Activated CD4-positive, alpha-beta T cell treated with anti-CD3 and anti-CD28 coated beads, Interleukin-2, amount 50 U/mL, for 4 hours (primary cell): ENCODE results near the gene IGSF22.
"Not testable (repeated sequence)": the region's sequence is repeated elsewhere in the genome, so short reads cannot be mapped to it uniquely, and the experiment has no call there.

Source experiments
- DNase-seq, 2 experiments: peaks; one replicate each; pipeline ENCODE4 v3.0.0-alpha.2; 2020

The IGSF22 gene

DNA sequence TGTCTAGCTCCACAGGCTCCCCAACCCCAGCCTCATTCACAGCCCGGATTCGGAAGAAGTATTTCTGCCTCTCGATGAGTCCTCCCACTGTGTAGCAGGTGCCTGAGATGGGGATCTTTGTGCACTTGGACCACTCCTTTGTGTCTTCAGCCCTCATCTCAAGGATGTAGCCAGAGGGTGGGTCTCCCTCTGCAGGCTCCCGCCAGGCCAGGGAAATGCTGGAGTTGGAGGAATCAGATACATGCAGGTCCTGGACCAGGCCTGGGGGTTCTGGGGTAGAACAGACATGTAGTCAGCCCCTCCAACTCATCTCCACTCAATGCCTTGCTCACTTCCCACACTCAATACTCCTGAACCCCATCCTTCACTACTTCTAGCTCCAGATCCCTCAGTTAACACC is 16.6 kb downstream of the IGSF22 start:
- no peak for DNase-seq

DNA sequence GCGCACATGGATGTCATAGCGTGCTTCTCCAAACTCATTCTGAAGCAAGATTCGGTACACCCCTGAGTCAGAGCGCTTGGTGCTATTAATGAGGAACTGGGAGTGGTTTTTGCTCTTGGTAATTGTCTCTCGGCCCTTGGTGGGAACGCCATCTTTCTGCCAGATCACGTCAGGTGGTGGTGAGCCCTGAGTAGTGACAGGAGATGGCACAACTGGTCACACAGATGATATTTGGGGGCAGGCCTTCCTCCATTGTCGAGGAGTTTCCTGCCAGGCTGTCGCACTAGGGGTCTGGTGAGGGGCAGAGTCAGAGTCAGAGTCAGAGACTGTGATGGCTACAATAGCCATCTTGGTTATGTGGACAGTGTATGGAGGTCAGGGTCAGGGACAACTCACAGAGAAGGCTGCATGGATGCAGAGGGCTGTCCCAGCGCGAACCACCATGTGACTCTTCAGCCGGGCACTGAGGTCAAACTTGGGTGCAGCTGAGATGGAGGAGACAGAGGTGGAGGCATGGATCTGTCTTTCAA is 18.1 kb downstream of the IGSF22 start:
- no peak for DNase-seq

DNA sequence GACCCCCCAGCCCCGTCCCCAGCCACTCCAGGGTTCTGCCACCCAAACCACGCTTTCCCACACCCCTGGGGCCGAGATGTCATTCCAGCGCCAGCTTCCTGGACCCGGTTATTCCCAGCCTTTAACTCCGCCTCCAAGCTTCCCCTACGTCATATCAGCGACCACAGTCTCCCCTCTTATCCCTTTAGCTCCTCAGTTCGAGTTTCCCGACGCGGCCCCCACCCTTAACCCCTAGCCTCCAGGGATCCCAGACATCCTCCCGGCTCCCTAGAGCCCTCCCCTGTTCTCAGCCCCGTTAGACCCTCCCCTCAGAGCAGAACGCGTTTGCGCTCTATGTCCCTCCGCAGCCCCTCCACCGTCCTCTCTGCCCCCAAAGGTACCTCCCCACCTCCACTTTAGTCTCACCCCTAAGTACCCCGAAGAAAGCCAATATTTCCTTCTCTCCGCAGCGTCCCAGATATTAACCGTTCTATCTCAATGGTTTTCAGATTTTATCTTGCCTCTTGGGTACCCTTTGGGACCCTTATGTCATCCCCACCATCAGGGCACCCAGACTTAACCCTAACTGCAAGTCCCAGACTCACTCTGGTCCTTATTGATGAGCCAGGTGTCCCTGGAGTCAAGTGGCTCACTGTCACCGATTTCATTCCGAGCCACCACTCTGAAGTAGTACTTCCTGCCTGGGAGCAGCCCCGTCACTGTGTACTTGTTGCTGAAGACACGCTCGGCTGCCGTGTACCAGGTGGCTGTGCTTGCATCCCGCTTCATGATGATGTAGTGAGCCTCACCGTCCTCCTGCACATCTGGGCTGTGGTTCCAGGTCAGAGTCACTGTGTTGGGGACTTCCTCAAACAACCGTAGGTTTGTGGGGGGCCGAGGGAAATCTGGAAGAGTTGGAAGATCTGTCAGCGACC is 19.4 kb downstream of the IGSF22 start:
- peak; percentile 48 to 55 for DNase-seq

DNA sequence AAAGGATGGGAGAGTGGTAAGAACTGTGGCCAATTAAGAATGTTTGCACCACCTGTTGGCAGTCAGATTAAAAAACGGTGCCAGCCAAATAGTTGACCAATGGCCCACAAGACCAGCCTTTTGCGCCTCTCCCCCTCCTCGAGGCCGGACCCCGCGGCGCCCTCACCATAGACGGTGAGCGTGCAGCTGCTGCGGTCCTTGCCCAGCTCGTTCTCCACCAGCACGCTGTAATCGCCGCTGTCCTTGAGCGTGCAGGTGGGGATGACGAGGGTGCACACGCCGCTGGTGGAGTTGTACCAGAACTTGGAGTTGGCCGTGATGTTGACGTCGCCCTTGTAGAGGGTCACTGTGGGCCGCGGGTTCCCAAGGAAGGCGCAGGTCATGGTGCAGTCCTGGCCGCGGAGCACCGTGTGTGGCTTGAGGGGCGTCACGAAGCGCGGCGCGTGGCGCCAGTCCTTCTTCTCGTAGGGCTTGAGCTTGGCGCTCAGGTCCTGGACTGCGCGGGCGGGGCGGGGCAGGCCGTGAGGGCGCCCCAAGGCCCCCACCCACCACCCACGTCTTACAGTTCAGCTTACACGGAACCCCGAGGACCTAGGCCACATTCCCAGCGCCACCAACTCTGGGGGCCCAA is 20.2 kb downstream of the IGSF22 start:
- DNase-seq, result peak in 1 of 2 experiments; percentile 16

DNA sequence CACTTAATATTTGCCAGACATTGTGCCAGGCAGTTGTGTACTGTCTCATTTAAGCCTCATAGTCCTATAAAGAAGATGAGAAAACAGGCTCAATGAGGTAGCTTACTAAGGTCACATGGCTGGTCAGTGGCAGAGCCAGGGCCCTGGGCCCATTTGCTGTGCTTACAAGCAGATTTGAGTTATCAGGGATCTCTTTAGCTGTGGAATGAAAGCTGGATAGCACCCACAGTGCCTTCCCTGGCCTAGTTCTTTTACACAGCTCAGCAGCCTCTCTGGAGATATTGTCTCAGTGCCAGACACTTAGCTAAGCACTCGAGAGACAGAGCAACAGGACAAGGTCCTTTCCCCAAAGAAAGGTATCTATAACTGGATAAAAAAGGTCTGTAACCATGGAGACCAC is 21.3 kb downstream of the IGSF22 start:
- no peak for DNase-seq

DNA sequence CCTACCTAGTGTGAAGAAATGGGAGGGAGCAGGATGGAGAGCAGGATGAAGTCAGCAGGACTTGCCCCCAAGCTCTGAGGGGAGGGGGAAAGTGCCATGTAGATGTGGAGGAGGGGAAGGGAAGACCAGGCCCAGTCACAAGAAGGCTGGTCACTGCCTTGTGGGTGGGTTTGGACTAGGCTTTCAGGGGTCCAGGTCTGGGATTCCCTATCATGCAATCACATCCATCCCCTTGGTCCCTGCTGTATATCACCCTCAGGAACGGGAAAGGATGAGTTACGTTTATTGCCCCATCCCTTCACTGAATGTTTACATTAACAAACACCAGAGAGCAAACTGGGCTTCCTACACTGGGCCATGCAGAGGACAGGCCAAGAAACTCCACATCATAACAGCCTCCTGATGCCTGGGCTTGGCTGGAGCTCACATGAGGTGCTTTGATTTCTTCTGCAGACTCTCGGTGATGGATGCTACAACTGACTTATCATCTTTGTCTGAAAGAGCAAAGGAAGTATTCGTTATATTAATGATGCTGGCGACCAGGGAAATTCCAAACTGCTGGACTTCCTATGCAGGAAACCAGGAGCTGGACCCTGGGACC is 21.8 kb downstream of the IGSF22 start:
- DNase-seq, result no peak

DNA sequence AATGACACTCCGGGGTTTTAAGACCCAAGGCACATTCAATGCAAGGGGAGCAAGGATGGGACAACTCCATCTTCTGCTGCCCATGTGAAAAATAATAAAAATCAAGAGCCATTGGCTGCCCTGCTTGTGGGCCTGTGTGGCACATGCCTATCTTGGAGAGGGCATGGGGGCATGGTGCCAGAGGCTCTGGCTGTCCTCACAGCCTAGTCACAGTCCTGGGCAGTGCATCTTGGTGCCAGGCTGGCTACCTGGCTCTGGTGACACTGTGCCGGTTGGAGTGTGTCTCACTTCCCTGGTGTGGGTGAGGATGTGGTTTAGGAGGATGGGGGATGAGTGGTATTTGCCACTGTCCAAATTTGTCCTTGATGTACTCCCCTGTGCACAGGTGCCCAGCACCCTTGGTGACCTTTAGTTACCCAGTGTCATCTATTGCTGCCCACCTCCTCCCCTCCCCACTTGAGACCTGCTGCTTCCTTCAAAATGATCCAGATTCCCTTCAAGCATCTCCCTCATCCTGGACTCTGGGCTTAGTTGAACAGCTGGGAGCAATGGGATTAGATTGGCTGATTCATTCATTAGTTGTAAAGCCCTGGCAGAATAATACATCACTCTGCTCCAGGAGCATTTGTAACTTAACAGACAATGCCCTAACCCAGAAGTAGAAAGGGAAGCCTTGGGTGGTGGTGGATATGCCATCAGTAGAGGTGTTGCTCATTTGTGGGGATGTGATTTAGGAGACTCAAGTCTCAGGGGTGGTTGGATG is 22.8 kb downstream of the IGSF22 start:
- DNase-seq, result no peak

DNA sequence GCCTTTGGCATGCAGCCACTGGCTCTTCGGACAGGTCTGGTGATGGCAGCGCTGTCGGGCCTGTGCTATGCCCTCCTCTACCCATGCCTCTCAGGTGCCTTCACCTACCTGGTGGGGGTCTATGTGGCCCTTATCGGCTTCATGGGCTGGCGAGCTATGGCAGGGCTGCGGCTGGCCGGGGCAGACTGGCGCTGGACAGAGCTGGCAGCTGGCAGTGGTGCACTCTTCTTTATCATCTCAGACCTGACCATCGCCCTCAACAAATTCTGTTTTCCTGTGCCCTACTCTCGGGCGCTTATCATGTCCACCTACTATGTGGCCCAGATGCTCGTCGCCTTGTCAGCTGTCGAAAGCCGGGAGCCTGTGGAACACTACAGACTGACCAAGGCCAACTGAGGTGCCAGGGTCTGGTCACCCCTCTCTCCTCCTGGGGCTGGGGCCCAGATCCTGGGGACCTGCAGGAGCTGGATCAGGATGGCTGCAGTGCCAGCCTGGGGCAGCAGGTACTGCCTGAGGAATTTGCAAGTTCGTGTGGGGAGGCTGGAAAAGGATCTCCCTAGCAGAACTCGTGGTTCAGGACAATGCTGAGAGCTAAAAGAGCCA is 24.3 kb downstream of the IGSF22 start:
- DNase-seq, result no peak

DNA sequence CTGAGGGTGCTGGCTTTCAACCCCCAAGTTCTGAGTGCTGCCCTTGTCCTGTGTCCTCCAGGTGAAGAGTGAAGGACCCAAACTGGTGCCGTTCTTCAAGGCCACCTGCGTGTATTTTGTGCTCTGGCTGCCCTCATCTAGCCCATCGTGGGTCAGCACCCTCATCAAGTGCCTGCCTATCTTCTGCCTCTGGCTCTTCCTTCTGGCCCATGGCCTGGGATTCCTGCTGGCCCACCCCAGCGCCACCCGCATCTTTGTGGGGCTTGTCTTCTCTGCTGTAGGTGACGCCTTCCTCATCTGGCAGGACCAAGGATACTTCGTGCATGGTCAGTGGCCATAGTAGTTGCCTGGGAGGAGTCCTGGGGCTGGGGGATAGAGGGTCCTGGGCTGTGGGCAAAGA is 25.1 kb downstream of the IGSF22 start:
- no peak for DNase-seq

DNA sequence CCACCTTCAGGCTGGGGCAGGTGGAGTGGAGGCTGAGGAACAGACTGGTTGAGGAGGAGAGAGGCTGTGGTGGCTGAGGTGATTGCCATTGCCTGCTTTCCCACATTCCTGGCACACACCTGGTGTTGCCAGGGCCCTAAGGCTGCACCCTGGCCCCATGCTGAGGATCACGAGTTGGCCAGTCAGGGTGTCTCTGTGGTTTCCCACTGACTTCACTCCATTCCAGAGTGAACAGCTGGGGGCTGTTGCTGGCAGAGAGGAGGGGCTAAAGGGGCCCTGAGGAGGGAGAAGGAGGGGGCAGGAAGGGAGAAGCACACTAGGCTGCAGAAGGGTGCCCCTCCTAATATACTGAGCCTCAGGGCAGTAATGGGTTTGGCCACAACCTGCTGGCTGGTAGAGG is 25.6 kb downstream of the IGSF22 start:
- no peak for DNase-seq

DNA sequence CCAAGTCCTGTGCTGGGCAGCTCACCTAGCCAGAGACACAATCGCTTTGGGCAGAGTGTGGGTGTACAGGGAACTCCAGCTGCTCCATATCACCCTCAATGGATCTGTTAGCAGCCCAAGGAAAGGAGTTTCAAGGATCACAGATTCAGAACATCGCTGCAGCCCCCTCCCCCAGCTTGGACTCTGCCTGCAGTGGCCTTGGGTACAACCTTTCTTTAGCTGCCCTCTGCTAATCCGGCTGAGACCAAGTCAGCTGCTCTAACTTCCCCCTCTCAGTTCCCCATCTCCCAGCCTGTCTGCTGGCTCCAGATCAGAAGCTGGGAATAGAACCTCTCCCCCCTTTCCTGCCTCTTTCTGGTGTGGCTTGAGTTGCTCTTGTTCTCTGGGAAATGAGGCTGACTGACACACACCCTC is 26.1 kb downstream of the IGSF22 start:
- DNase-seq, result no peak

DNA sequence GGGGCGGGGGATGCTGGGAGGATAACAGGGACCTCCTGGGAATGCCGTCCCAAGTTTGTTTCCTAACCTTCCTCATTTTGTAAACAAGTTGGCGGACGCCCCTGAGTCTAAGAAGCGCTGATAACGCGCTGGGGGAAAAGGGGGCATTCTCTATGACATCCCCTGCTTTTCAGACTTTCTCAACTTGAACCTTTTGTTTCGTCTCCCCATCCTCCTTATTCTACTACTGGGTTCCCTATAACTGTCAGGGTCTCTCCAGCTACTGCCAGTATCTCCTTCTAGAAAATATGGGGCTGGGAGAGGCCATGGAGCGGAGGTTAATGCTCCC is 26.8 kb downstream of the IGSF22 start:
- no peak for DNase-seq

DNA sequence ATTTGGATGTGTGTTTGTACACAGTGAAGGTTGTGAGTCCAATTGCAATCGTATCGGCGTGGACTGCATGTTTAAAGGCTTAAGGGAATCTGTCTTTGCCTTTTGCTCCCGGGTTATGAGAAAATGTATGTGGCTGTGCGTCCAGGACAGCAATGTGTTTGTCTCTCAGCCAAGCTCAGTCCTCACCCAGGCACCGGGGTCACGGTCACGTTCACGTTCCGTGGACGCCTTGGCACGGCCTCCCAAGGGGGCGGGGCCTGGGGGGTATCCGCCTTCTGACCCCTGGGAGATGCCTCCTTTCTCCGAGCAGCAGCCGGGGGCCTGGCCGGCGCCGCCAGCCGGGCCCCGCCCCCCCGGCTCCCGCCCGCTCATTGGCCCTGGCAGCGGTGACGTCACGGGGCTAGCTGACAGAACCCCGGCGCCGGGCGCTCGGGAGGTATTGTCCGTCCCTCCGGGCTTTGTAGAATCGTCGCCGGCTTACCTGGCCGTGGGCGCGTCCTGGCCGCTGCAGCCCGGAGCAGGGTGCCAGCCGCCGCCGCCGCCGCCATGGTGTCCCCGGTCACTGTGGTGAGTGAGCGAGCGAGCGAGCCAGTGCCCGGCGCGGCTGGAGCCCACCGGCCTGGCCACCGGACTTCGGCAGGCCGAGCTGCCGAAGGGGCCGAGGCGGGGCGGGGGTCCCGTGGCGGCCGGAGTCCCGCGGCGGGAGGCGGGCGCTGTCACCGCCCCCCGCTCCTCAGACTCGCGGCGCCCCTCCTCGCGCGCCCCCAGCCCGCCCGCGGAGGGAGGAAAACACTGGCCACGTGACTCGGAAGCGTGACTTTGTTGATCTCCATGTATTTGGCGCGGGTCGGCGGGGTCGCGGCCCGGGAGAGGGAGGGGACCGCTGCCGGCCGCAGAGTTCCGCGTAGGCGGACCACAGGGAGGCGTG is 27.4 kb downstream of the IGSF22 start, which contains the start of gene TMEM86A:
Gene TMEM86A (plus strand): TSS at position 439 of the 928 bp plus-strand sequence. CDS start 108 bp downstream, at position 547.
- DNase-seq, result peak; percentile 84

DNA sequence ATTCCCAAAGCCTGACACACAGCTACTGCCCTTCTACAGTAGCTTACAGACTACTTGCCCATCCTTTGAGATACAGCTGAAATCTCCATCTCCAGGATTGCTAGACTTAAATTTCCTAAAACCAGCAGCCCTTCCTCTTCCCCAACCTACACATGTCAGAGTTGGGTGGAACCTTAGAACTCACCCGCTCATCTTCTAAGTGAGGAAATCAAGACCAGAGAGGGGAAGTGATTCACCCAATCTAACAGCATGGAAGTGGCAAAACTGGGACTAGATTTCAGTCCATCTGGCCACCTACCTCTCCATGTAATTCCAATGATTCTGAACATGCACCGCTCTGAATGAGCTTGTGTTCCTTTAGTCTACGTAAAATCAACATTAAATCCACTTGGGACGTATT is 28.4 kb downstream of the IGSF22 start:
- no peak for DNase-seq

DNA sequence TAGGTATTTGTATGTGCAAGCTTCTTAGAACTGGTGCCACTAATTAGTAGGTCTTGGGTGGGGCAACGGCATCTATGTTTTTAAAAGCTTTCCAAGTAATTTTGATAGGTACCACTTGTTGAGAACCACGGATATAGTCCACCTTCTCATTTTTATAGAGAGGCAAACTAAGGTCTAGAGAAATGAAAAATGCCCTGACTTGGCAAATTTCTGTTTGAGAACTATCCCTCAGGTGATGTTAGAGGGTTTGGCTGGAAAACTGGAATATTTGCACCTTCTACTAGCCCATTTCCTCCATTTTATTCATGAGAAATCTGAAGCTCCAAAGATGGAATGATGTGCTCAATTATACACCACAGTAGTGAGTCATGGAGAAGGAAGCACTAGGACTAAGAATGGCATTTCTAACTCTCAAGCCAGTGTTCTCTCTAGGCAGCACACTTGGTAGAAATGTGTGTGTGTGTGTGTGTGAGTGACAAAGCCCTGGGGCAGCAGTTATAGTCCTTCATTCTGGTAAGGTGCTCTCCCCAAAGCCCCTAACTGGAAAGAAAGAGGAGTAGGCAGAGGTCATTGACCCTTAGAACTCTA is 29.3 kb downstream of the IGSF22 start:
- no peak for DNase-seq

DNA sequence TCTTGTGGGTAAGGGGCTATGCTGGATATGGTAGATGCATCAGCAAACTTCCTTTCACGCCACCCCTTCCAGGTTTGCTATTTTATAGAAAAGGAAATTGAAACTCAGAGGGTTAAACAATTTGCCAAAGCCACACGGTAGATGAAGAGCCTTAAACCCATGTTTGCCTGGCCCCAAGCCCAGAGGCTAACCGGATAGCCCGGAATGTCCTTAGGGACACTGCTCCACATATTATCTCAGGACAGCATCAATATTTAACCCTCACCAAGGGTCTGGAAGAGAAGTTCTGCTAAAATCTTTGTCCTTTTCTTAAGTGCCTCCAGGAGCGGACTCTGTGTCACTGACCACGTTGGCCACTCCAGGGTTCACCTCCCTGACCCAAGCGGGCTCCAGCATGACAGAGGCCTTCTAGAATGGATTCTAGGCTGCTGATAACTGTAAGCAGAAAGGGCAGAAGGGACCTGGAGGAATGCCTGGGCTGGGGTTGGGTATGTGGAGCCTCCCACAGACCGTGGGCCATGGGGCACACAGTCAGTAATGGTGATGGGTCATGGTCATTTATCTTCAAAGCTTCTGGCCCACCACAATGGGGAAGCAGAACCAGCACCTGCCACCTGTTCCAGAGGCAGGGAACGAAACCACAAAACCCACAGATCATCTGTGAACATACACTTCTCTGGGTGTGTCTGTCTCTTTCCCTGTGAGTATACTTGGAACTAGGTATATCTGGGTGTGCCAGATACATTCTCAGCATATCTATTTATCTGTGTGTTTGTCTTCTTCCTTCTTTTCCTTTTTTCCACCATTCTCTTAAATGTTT is 32.8 kb downstream of the IGSF22 start:
- DNase-seq, result no peak

DNA sequence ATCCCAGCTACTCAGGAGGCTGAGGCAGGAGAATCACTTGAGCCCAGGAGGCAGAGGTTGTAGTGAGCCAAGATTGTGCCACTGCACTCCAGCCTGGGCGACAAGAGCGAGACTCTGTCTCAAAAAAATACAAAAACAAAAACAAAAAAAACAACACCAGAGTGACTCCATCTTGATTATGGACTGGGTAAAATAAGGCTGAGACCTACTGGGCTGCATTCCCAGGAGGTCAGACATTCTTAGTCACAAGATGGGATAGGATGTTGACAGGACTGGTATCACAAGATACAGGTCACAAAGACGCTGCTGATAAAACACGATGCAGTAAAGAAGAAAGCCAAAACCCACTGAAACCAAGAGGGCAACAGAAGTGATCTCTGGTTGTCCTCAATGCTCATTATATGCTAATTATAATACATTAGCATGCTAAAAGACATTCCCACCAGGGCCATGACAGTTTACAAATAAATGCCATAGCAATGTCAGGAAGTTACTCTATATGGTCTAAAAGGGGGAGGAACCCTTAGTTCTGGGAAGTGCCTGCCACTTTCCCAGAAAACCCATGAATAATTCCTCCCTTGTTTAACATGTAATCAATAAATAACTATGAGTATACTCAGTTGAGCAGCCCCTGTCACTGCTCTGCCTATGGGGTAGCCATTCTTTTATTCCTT is 34.4 kb downstream of the IGSF22 start:
- DNase-seq, result not testable (repeated sequence)

DNA sequence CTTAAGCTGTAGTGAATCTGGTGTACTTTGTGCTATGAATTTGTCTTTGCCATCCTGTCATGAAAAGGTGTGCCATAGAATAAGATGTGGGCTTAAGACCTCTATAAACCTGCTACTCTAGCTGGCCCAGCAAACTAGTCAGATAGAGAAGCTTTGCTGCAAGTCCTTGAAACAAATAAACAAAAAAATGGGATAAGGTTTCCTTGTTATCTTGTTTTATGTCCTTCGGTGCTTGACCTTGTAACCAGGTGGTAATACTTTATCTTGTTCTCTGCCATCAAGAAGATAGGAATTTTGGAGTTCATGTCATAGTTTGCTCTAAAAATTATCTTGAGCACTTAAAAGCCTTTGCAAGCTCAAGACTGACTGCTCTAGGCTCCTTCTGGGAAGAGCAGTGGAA is 41.7 kb downstream of the IGSF22 start:
- no peak for DNase-seq

DNA sequence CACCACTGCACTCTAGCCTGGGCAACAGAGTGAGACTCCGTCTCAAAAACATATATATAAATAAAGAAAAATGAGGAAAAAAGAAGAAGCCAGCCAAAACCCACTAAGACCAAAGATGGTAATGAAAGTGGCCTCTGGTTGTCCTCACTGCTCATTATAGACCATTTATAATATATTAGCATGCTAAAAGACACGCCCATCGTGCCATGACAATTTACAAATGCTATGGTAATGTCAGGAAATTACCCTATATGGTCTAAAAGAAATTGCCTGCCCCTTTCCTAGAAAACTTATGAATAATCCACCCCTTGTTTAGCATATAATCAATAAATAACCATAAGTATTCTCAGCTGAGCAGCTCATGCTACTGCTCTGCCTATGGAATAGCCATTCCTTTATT is 43.5 kb downstream of the IGSF22 start:
- no peak for DNase-seq
